SK-N-SH (cell line): Measurements from ENCODE around the gene PLCB3. TPM values are rescaled to one million over a fixed set of nuclear protein-coding genes. Genes with fewer than 3 reads are reported as not detected.

Experiments
- CTCF ChIA-PET: fragments of 300-600, 350-600 bp; formaldehyde crosslinking; extraction: SDS; loops from one replicate; lab custom pipeline; 2021; lab: Yijun Ruan, JAX
- POLR2A ChIA-PET: fragments of 350-600 bp; sonication (Branson Sonifier 250); formaldehyde crosslinking; extraction: SDS; loops from one replicate; lab custom pipeline; 2020; ENCODE audit warnings: antibody characterized with exemption, inconsistent platforms; lab: Yijun Ruan, JAX
- DNase-seq: peaks from one replicate; pipeline ENCODE4 v3.0.0; 2012
- H2AFZ ChIP-seq: fragments of 200-600 bp; sonication (generic); 2 replicates; pipeline ENCODE4 v1.8.1; 2016; ENCODE audit warnings: antibody characterized with exemption, mild to moderate bottlenecking, low read depth
- H3F3A ChIP-seq: fragments of 200-600 bp; sonication (generic); replicated peaks from 2 replicates; pipeline ENCODE3; 2016; ENCODE audit warnings: antibody characterized with exemption, mild to moderate bottlenecking; ENCODE audit not compliant: insufficient read depth
- H3K27ac ChIP-seq, 2 experiments: fragments of 200-500 bp in 1 of 2; fragments of 200-600 bp in 1 of 2; sonication (Bioruptor generic) in 1 of 2; sonication (generic), shearing (Covaris generic) in 1 of 2; 2 replicates each; pipeline versions ENCODE4 v1.5.1 to v1.6.1; 2014 to 2016; ENCODE audit warnings: low read depth in 2 of 2, inconsistent platforms in 1 of 2, low read length in 1 of 2, mild to moderate bottlenecking in 1 of 2, mixed read lengths in 1 of 2
- H3K27me3 ChIP-seq: fragments of 200-600 bp; sonication (generic), shearing (Covaris generic); 2 replicates; pipeline ENCODE4 v1.6.1; 2016; ENCODE audit warnings: mixed run types; ENCODE audit not compliant: insufficient read depth
- H3K36me3 ChIP-seq, 2 experiments: fragments of 200-500 bp in 1 of 2; fragments of 200-600 bp in 1 of 2; sonication (Bioruptor generic) in 1 of 2; sonication (generic) in 1 of 2; replicated peaks in 1 of 2; 2 replicates each; pipeline versions ENCODE3 to v1.5.1; 2014 to 2016; ENCODE audit warnings: low read length in 1 of 2, mild to moderate bottlenecking in 1 of 2; ENCODE audit not compliant: insufficient read depth in 2 of 2, control insufficient read depth in 1 of 2
- H3K4me1 ChIP-seq, 2 experiments: fragments of 200-500 bp in 1 of 2; fragments of 200-600 bp in 1 of 2; sonication (Bioruptor generic) in 1 of 2; sonication (generic), shearing (Covaris generic) in 1 of 2; 2 replicates each; pipeline versions ENCODE4 v1.5.1 to v1.6.1; 2014 to 2016; ENCODE audit warnings: low read depth in 1 of 2, low read length in 1 of 2, mixed run types in 1 of 2; ENCODE audit not compliant: insufficient read depth in 2 of 2, control insufficient read depth in 1 of 2
- H3K4me2 ChIP-seq: fragments of 200-600 bp; sonication (generic), shearing (Covaris generic); 2 replicates; pipeline ENCODE4 v1.6.1; 2017; ENCODE audit warnings: mixed run types
- H3K4me3 ChIP-seq, 2 experiments: fragments of 200-500 bp in 1 of 2; fragments of 200-600 bp in 1 of 2; sonication (Bioruptor generic) in 1 of 2; sonication (generic), shearing (Covaris generic) in 1 of 2; 2 replicates each; pipeline versions ENCODE4 v1.5.1 to v1.8.1; 2014 to 2016; ENCODE audit warnings: low read depth in 2 of 2, inconsistent platforms in 1 of 2, low read length in 1 of 2, mild to moderate bottlenecking in 1 of 2, mixed read lengths in 1 of 2, moderate library complexity in 1 of 2
- H3K79me2 ChIP-seq: fragments of 200-600 bp; sonication (generic); 2 replicates; pipeline ENCODE4 v1.8.1; 2017; ENCODE audit warnings: mild to moderate bottlenecking; ENCODE audit not compliant: insufficient read depth
- H3K9ac ChIP-seq: fragments of 200-600 bp; sonication (generic); 2 replicates; pipeline ENCODE4 v1.6.1; 2017; ENCODE audit warnings: mixed run types
- H3K9me2 ChIP-seq: fragments of 200-600 bp; sonication (generic); 2 replicates; pipeline ENCODE4 v1.6.1; 2017; ENCODE audit warnings: mixed run types
- H3K9me3 ChIP-seq: fragments of 200-600 bp; sonication (generic); 2 replicates; pipeline ENCODE4 v1.6.1; 2017; ENCODE audit warnings: mixed run types, mild to moderate bottlenecking, moderate library complexity
- H4K20me1 ChIP-seq: fragments of 200-600 bp; sonication (generic); 2 replicates; pipeline ENCODE4 v1.6.1; 2017; ENCODE audit warnings: mild to moderate bottlenecking, mixed run types; ENCODE audit not compliant: insufficient read depth
- CHD2 ChIP-seq: fragments of 150-350 bp; IDR thresholded peaks from 2 replicates; pipeline ENCODE4 v1.6.1; 2018; ENCODE audit warnings: low read length; ENCODE audit not compliant: partially characterized antibody
- CTCF ChIP-seq: fragments of 200-600 bp; sonication (generic); IDR thresholded peaks from 2 replicates; pipeline ENCODE4 v1.6.1; 2017; ENCODE audit warnings: antibody characterized with exemption, mild to moderate bottlenecking, moderate library complexity
- EP300 ChIP-seq, 2 experiments: IDR thresholded peaks; 2 replicates each; pipeline versions ENCODE4 v1.4.0 to v1.6.1; 2012; ENCODE audit warnings: borderline replicate concordance in 1 of 2, low read depth in 1 of 2, low read length in 1 of 2
- EZH2phosphoT487 ChIP-seq: fragments of 200-600 bp; sonication (generic); IDR thresholded peaks from 2 replicates; pipeline ENCODE4 v1.6.1; 2017; ENCODE audit warnings: low read depth, mixed run types, mild to moderate bottlenecking, antibody characterized with exemption, moderate library complexity, borderline replicate concordance
- FOSL2 ChIP-seq: IDR thresholded peaks from 2 replicates; pipeline ENCODE4 v1.4.0; 2012; ENCODE audit warnings: low read depth, mild to moderate bottlenecking, moderate library complexity, borderline replicate concordance
- FOXJ3 ChIP-seq: sonication (generic); formaldehyde crosslinking; IDR thresholded peaks from 2 replicates; pipeline ENCODE4 v1.5.1; 2020; ENCODE audit warnings: mild to moderate bottlenecking, missing genetic modification reagents
- FOXM1 ChIP-seq: IDR thresholded peaks from 2 replicates; pipeline ENCODE4 v1.4.0; 2012; ENCODE audit warnings: low read depth, mild to moderate bottlenecking
- GABPA ChIP-seq: IDR thresholded peaks from 2 replicates; pipeline ENCODE4 v1.4.0; 2012; ENCODE audit warnings: low read depth, mild to moderate bottlenecking
- JUND ChIP-seq: IDR thresholded peaks from 2 replicates; pipeline ENCODE4 v1.4.0; 2012
- MEF2A ChIP-seq: IDR thresholded peaks from 2 replicates; pipeline ENCODE4 v1.4.0; 2012; ENCODE audit warnings: low read depth, borderline replicate concordance
- MXI1 ChIP-seq: IDR thresholded peaks from 2 replicates; pipeline ENCODE4 v1.6.1; 2012; ENCODE audit warnings: mild to moderate bottlenecking, low read depth, low read length, improper control_type of control experiment
- NFIC ChIP-seq: IDR thresholded peaks from 2 replicates; pipeline ENCODE4 v1.4.0; 2012; ENCODE audit warnings: borderline replicate concordance
- NRF1 ChIP-seq: IDR thresholded peaks from 2 replicates; pipeline ENCODE4 v1.6.1; 2012; ENCODE audit warnings: low read depth, mild to moderate bottlenecking, low read length
- POLR2AphosphoS5 ChIP-seq: IDR thresholded peaks from 2 replicates; pipeline ENCODE4 v1.6.1; 2012; ENCODE audit warnings: low read depth, low read length
- RCOR1 ChIP-seq: fragments of 150-350 bp; IDR thresholded peaks from 2 replicates; pipeline ENCODE4 v1.6.1; 2017; ENCODE audit warnings: antibody characterized with exemption, low read length
- RFX5 ChIP-seq: IDR thresholded peaks from 2 replicates; pipeline ENCODE4 v1.6.1; 2012; ENCODE audit warnings: mild to moderate bottlenecking, improper control_type of control experiment, low read length
- RXRA ChIP-seq: IDR thresholded peaks from 2 replicates; pipeline ENCODE4 v1.4.0; 2012; ENCODE audit warnings: low read depth, mild to moderate bottlenecking, borderline replicate concordance
- SIN3A ChIP-seq: IDR thresholded peaks from 2 replicates; pipeline ENCODE4 v1.6.1; 2012; ENCODE audit warnings: low read depth, mild to moderate bottlenecking, low read length, moderate library complexity, borderline replicate concordance
- SMC3 ChIP-seq: IDR thresholded peaks from 2 replicates; pipeline ENCODE4 v1.6.1; 2012; ENCODE audit warnings: low read depth, low read length, improper control_type of control experiment
- TAF1 ChIP-seq: IDR thresholded peaks from 2 replicates; pipeline ENCODE4 v1.6.1; 2012; ENCODE audit warnings: low read depth, mild to moderate bottlenecking, low read length, moderate library complexity, borderline replicate concordance
- TCF12 ChIP-seq: IDR thresholded peaks from 2 replicates; pipeline ENCODE4 v1.4.0; 2012
- TEAD4 ChIP-seq: IDR thresholded peaks from 2 replicates; pipeline ENCODE4 v1.4.0; 2012; ENCODE audit warnings: mild to moderate bottlenecking, borderline replicate concordance; ENCODE audit not compliant: insufficient read depth
- USF2 ChIP-seq: fragments of 150-350 bp; IDR thresholded peaks from 2 replicates; pipeline ENCODE4 v1.6.1; 2017; ENCODE audit warnings: antibody characterized with exemption, low read length, low read depth, borderline replicate concordance
- WGBS: methylation state at CpG from one replicate; pipeline ENCODE4 v1.1.6; 2017; ENCODE audit warnings: low lambda C conversion rate; 5-methylcytosine and 5-hydroxymethylcytosine counted together
- polyA plus RNA-seq, 3 experiments: library from polyadenylated mRNA; depleted of rRNA; stranded (reverse); fragments of >200 nt; gene quantifications; 2 replicates each; pipeline ENCODE4 v1.2.3, GENCODE V29; 2012
- TF ChIP-seq, protein P1 (sequence below): IDR thresholded peaks from 2 replicates; pipeline ENCODE4 v1.4.0; 2012; ENCODE audit warnings: low read depth, borderline replicate concordance
- TF ChIP-seq, protein P2 (sequence below): IDR thresholded peaks from 2 replicates; pipeline ENCODE4 v1.4.0; 2012; ENCODE audit warnings: low read depth
- TF ChIP-seq, protein P3 (sequence below): IDR thresholded peaks from 2 replicates; pipeline ENCODE4 v1.6.1; 2012; ENCODE audit warnings: mild to moderate bottlenecking, low read depth, low read length, moderate library complexity

The PLCB3 gene
- polyA plus RNA-seq, 1 of the 3 experiments (the other 2 are of a cell fraction): 30.4 TPM

GRCh38 chr11:64268893-64269539 lies 17.7 kb downstream of the PLCB3 start:
- peaks cover 40% of the 10 kb centered on the region for H3F3A ChIP-seq
- WGBS: 4% methylated on average over 12 of the region's 34 CpGs
- H3K9me3 ChIP-seq: no peaks in the 10 kb centered on the region
- no peak overlapping the region for H2AFZ ChIP-seq
- ChIA-PET CTCF (interaction anchor here (0.6 to 6.9 kb wide), 12 partner anchors 11 to 375 kb away, joined by 3 to 89 read pairs (median 6); partner anchors contain the start of genes ESRRA, FERMT3, KCNK4 and PLCB3), POLR2A (interaction anchor here (0.9 to 6.5 kb wide), 6 partner anchors 11 to 64 kb away, joined by 3 to 112 read pairs (median 8); partner anchors contain the start of genes BAD, ESRRA, FKBP2 and PLCB3)
- H3K79me2 ChIP-seq: peaks cover 19% of the 10 kb centered on the region
- H3K4me1 ChIP-seq: peaks cover 12 to 48% of the 10 kb centered on the region in 2 experiments; a peak in 2 of 4 replicates
- peak; percentile 60 for DNase-seq
- no peaks in the 10 kb centered on the region for H3K9me2 ChIP-seq
- H3K9ac ChIP-seq: peak overlapping the region; percentile 63
- peaks cover 14 to 20% of the 10 kb centered on the region in 2 experiments for H3K36me3 ChIP-seq
- no peaks in the 10 kb centered on the region for H3K27me3 ChIP-seq
- H3K27ac ChIP-seq: peak overlapping the region; percentile 88 to 97
- TF ChIP-seq EP300 (IDR thresholded peaks at IDR 0.05; ENCODE audit: borderline replicate concordance in 1 of 2, low read depth in 1 of 2, low read length in 1 of 2): no peak
- no peak for TF ChIP-seq EZH2phosphoT487
- TF ChIP-seq, protein P1, sequence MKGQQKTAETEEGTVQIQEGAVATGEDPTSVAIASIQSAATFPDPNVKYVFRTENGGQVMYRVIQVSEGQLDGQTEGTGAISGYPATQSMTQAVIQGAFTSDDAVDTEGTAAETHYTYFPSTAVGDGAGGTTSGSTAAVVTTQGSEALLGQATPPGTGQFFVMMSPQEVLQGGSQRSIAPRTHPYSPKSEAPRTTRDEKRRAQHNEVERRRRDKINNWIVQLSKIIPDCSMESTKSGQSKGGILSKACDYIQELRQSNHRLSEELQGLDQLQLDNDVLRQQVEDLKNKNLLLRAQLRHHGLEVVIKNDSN: no peak
- no peak for TF ChIP-seq TCF12
- TF ChIP-seq TAF1: 0 out of 2 replicates have a peak, but pooled peaks have one; percentile 7
- TF ChIP-seq SIN3A: no peak
- TF ChIP-seq MXI1: no peak
- TF ChIP-seq CHD2: no peak
- TF ChIP-seq, protein P2, sequence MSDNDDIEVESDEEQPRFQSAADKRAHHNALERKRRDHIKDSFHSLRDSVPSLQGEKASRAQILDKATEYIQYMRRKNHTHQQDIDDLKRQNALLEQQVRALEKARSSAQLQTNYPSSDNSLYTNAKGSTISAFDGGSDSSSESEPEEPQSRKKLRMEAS: no peak
- no peak for TF ChIP-seq RFX5
- TF ChIP-seq NFIC: no peak
- no peak for TF ChIP-seq RXRA
- peak; percentile 2; the same call in 1 of the 2 replicates for TF ChIP-seq FOXJ3 (CRISPR knock-in tag)
- TF ChIP-seq TEAD4: no peak
- no peak for TF ChIP-seq GABPA
- no peak for TF ChIP-seq NRF1
- TF ChIP-seq MEF2A: no peak
- no peak for TF ChIP-seq FOSL2
- TF ChIP-seq USF2: no peak
- TF ChIP-seq, protein P3, sequence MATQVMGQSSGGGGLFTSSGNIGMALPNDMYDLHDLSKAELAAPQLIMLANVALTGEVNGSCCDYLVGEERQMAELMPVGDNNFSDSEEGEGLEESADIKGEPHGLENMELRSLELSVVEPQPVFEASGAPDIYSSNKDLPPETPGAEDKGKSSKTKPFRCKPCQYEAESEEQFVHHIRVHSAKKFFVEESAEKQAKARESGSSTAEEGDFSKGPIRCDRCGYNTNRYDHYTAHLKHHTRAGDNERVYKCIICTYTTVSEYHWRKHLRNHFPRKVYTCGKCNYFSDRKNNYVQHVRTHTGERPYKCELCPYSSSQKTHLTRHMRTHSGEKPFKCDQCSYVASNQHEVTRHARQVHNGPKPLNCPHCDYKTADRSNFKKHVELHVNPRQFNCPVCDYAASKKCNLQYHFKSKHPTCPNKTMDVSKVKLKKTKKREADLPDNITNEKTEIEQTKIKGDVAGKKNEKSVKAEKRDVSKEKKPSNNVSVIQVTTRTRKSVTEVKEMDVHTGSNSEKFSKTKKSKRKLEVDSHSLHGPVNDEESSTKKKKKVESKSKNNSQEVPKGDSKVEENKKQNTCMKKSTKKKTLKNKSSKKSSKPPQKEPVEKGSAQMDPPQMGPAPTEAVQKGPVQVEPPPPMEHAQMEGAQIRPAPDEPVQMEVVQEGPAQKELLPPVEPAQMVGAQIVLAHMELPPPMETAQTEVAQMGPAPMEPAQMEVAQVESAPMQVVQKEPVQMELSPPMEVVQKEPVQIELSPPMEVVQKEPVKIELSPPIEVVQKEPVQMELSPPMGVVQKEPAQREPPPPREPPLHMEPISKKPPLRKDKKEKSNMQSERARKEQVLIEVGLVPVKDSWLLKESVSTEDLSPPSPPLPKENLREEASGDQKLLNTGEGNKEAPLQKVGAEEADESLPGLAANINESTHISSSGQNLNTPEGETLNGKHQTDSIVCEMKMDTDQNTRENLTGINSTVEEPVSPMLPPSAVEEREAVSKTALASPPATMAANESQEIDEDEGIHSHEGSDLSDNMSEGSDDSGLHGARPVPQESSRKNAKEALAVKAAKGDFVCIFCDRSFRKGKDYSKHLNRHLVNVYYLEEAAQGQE: 0 out of 2 replicates have a peak, but pooled peaks have one; percentile 36
- 0 out of 2 replicates have a peak, but pooled peaks have one; percentile 0 for TF ChIP-seq SMC3
- TF ChIP-seq RCOR1: no peak
- no peak for TF ChIP-seq CTCF
- no peak for TF ChIP-seq JUND
- peak; percentile 41; the same call in 1 of the 2 replicates for TF ChIP-seq POLR2AphosphoS5
- no peak for TF ChIP-seq FOXM1
- no peaks in the 10 kb centered on the region for H4K20me1 ChIP-seq
- H3K4me2 ChIP-seq: peak overlapping the region; percentile 89
- peak overlapping the region; percentile 60 to 65 for H3K4me3 ChIP-seq
